ENCODE data around the gene CENPO.

GRCh38 chr2:24844023-24844685, 50.9 kb downstream of the CENPO start:
- TF ChIP-seq POLR2A (IDR thresholded peaks at IDR 0.05) (no peak), CTCF (IDR thresholded peaks at IDR 0.05) (no peak)

All from thyroid gland (tissue), 4 donors.